Stimulated activated naive B cell treated with anti-CD40 and anti-IgM and Interleukin-4, amounts not matched to agents 10 μg/mL and 1 μg/mL and 100 μg/mL, for 72 hours (primary cell): ENCODE measurements around the gene UHRF1.

Experiments used
- ATAC-seq, 2 donors: fragments of 150-1000 bp; cut with Tn5 transposase; replicated peaks; 2 replicates each; pipeline ENCODE4 v1.10.0; 2021; ENCODE audit warnings: moderate library complexity in 1 of 2
- DNase-seq: peaks from one replicate; pipeline ENCODE4 v3.0.0; 2021
- H3K27ac Mint-ChIP-seq: one replicate; pipeline ENCODE4 v1.8.0; 2022; ENCODE audit warnings: mild to moderate bottlenecking, mixed read lengths
- H3K27me3 Mint-ChIP-seq, 2 donors: one replicate each; pipeline ENCODE4 v1.8.0; 2022; ENCODE audit warnings: mixed read lengths in 2 of 2
- H3K36me3 Mint-ChIP-seq, 2 donors: one replicate each; pipeline ENCODE4 v1.8.0; 2022; ENCODE audit warnings: mixed read lengths in 2 of 2, mild to moderate bottlenecking in 1 of 2
- H3K4me1 Mint-ChIP-seq, 2 donors: one replicate each; pipeline ENCODE4 v1.8.0; 2022; ENCODE audit warnings: mixed read lengths in 2 of 2, mild to moderate bottlenecking in 1 of 2
- H3K4me3 Mint-ChIP-seq, 2 donors: one replicate each; pipeline ENCODE4 v1.8.0; 2022; ENCODE audit warnings: mild to moderate bottlenecking in 2 of 2, mixed read lengths in 2 of 2, moderate library complexity in 1 of 2
- H3K9me3 Mint-ChIP-seq, 2 donors: one replicate each; pipeline ENCODE4 v1.8.0; 2022; ENCODE audit warnings: mixed read lengths in 2 of 2, mild to moderate bottlenecking in 1 of 2

The UHRF1 gene

DNA sequence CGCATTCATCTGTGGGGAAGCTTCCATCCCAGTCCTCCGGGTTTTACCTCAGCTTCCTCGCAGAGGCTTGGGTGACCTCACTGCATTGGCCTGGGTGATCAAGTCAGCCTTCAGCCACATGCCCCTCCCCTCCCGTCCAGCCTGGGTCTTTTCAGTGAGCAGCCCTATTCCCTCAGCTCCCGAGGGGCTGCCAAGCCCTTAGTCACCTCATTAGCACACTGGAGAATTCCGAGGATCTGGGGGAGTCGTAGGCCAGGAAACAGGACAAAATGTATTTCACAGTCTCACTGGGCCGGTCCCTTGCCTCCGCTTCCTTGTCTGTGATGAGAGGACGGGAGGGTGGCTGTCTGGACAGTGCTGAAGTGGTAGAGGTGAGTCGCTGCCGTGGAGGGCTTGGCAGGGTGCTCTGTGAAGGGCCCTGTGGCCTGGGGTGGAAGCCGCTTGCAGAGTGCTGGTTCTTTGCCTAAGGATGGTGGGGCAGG is 79.5 kb downstream of the UHRF1 start:
- DNase-seq (no peak), ATAC-seq (no peak)
- no peak overlapping the region for H3K4me3 Mint-ChIP-seq
- peaks cover 18 to 48% of the 10 kb centered on the region in 2 donors for H3K4me1 Mint-ChIP-seq
- peaks cover 1 to 8% of the 10 kb centered on the region in 2 donors for H3K9me3 Mint-ChIP-seq
- H3K27ac Mint-ChIP-seq: no peak overlapping the region
- H3K27me3 Mint-ChIP-seq: no peaks in the 10 kb centered on the region
- peaks cover 23 to 24% of the 10 kb centered on the region in 2 donors for H3K36me3 Mint-ChIP-seq

DNA sequence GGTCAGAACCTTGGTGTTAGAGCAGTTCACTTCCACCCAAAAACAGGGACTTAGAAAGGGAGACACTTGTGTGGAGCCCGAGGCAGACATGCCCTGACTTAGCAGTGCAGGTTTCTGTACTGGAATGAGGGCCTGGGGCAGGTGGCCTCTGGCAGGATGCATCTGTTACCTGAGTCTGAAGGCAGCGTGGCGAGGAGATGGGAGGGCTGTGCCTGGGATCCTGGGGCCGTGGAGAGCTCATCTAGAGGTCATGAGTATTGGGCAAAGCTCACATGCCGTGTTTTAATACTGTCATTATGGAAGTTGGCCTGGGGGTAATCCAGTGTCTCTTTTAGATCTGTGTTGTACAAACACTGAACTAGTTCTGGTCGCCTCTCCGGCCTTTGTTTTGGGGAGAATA is 81.0 kb downstream of the UHRF1 start:
- H3K4me3 Mint-ChIP-seq: no peak overlapping the region
- DNase-seq (no peak), ATAC-seq (no peak)
- peaks cover 24% of the 10 kb centered on the region in 2 donors for H3K36me3 Mint-ChIP-seq
- H3K27me3 Mint-ChIP-seq: no peaks in the 10 kb centered on the region
- H3K27ac Mint-ChIP-seq: no peak overlapping the region
- peaks cover 19 to 36% of the 10 kb centered on the region in 2 donors for H3K4me1 Mint-ChIP-seq
- H3K9me3 Mint-ChIP-seq: peaks cover 1 to 8% of the 10 kb centered on the region in 2 donors

DNA sequence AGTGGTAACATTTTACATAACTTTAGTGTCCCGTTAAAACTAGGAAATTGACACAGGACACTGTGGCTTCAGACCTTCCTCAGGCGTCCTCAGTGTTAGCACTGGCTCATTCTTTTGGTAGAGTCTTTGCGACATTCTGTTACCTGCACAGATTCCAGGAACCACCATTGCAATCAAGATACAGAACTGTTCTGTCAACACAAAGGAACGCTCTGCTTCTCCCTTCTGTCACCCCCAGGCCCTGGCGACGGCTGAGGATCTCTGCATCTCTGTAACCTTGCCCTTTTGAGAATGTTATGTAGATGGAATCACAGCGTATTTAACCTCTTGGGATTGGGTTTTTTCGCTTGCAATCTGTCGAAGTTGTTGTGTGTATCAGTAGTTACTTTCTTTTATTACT is 82.2 kb downstream of the UHRF1 start:
- no peak overlapping the region for H3K4me3 Mint-ChIP-seq
- no peaks in the 10 kb centered on the region for H3K27me3 Mint-ChIP-seq
- no peak overlapping the region for H3K27ac Mint-ChIP-seq
- H3K4me1 Mint-ChIP-seq: peaks cover 17 to 29% of the 10 kb centered on the region in 2 donors
- H3K36me3 Mint-ChIP-seq: peaks cover 27 to 31% of the 10 kb centered on the region in 2 donors
- H3K9me3 Mint-ChIP-seq: peaks cover 1 to 8% of the 10 kb centered on the region in 2 donors
- ATAC-seq (no peak), DNase-seq (no peak)

DNA sequence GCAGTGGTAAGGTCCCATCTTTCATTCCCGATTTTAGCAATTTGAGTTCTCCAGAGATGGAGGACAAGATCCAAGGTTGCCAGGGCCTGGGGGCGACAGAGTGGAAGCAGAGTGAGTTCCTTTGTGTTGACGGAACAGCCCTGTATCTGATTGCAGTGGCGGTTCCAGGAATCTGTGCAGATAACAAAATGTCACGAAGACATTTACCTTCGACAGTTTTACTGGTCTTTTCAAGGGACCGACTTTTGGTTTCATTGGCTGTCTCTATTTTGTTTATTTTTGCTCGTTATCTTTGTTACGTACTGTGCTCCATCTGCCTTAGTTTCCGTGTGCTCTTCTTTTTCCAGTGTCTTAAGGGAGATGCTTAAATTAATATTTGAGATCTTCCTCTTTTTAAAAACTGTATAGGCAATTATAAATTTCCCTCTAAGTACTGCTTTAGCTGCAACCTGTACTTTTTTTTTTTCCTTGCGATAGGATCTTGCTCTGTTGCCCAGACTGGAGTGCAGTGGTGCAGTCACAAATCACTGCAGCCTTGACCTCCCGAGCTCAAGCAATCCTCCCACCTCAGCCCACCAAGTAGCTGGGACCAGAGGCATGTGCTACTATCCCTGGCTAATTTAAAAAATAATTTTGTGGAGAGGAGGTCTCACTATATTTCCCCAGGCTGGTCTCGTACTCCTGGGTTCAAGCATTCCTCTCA is 82.8 kb downstream of the UHRF1 start:
- Mint-ChIP-seq H3K27ac (no peak overlapping the region), H3K4me1 (peaks cover 19 to 28% of the 10 kb centered on the region in 2 donors), H3K9me3 (peaks cover 1 to 8% of the 10 kb centered on the region in 2 donors), H3K4me3 (no peak overlapping the region), H3K27me3 (no peaks in the 10 kb centered on the region), H3K36me3 (peaks cover 28 to 37% of the 10 kb centered on the region in 2 donors)
- no peak for ATAC-seq
- DNase-seq: no peak

DNA sequence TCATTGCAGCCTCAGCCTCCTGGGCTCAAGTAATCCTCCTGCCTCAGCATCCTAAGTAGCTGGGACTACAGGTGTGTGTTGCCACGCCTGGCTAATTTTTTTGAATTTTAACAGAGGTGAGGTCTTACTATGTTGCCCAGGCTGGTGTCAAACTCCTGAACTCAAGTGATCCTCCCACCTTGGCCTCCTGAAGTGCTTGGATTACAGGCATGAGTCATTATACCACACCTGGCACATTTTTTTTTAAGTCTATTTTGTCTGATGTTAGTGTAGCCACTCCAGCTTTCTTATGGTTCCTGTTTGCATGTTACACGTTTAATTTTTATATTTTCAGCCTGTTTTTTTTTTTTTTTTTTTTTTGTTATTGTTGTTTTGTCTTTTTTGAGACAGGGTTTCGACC is 84.4 kb downstream of the UHRF1 start:
- H3K4me3 Mint-ChIP-seq: no peak overlapping the region

DNA sequence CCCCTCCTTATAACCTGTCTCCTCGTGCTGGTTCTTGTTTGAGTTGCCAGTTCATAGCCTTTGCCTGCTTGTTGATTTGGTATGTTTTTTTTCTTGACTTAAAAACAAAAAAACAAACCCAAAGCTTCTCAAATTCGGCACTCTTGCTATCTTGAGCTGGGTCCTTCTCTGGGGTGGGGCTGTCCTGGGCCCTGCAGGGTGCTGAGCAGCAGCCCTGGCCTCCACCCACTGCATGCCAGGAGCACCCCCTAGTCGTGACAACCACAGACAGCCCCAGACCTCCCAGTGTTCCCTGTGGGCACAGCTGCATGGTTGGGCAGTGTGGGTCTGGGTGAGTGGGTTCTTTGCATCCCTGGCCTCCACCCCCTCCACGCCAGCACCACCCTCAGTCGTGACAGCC is 87.4 kb downstream of the UHRF1 start:
- peak overlapping the region; percentile 51 for H3K27ac Mint-ChIP-seq
- no peaks in the 10 kb centered on the region for H3K27me3 Mint-ChIP-seq

More for the DNA sequence above, 84.4 kb downstream of the UHRF1 start:
- H3K36me3 Mint-ChIP-seq: peaks cover 31 to 40% of the 10 kb centered on the region in 2 donors
- DNase-seq: no peak
- peaks cover 13 to 16% of the 10 kb centered on the region in 2 donors for H3K4me1 Mint-ChIP-seq
- H3K9me3 Mint-ChIP-seq: peaks cover 1 to 8% of the 10 kb centered on the region in 2 donors
- H3K27me3 Mint-ChIP-seq: no peaks in the 10 kb centered on the region
- no peak for ATAC-seq
- no peak overlapping the region for H3K27ac Mint-ChIP-seq

DNA sequence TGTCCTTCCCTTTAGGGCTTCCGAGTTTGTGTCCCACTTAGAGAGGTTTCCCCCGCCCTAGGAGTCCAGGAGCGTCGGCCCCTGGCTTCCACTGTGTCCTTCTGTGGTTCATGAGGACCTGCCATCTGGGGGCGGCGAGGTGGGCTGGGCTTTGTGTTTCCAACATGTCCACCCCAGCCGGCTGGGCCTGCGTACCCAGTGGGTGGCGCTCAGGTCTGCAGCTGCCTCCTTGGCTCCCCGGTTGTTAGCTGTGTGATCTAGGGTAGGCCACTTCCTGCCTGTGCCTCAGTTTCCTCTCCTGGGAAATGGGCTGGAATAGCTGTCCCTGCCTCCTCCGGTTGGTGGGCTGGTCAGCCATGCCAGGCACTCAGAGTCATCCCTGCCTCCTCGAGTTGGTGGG is 88.0 kb downstream of the UHRF1 start:
- peaks cover 0 to under 1% of the 10 kb centered on the region in 2 donors for H3K9me3 Mint-ChIP-seq
- peaks cover 23 to 44% of the 10 kb centered on the region in 2 donors for H3K36me3 Mint-ChIP-seq
- H3K4me1 Mint-ChIP-seq: peaks cover 15 to 20% of the 10 kb centered on the region in 2 donors
- no peaks in the 10 kb centered on the region for H3K27me3 Mint-ChIP-seq
- no peak overlapping the region for H3K27ac Mint-ChIP-seq
- ATAC-seq (no peak), DNase-seq (no peak)
- no peak overlapping the region for H3K4me3 Mint-ChIP-seq

More for the DNA sequence above, 87.4 kb downstream of the UHRF1 start:
- DNase-seq (no peak), ATAC-seq (no peak)
- peaks cover 0 to 7% of the 10 kb centered on the region in 2 donors for H3K9me3 Mint-ChIP-seq
- H3K4me1 Mint-ChIP-seq: peaks cover 14 to 19% of the 10 kb centered on the region in 2 donors
- no peak overlapping the region for H3K4me3 Mint-ChIP-seq
- peaks cover 28 to 50% of the 10 kb centered on the region in 2 donors for H3K36me3 Mint-ChIP-seq

DNA sequence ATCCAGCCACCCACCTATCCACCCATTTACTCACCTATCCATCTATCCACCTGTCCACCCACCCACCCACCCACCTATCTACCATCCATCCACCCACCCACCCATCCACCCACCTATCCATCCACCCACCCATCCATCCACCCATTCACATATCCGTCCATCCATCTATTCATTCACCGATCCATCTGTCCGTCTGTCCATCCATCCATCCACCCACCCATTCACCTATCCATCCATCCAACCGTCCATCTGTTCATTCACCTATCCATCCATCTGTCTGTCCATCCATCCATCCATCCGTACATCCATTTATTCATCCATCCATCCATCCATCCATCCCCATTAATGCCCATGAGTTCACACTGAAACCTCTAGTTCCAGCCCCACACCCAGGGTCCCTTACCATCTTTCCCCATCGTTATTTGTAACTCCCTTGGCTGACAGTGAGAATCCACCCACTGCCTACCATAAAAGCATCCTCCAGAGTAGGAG is 90.9 kb downstream of the UHRF1 start:
- H3K36me3 Mint-ChIP-seq: peaks cover 14 to 34% of the 10 kb centered on the region in 2 donors
- H3K27me3 Mint-ChIP-seq: no peaks in the 10 kb centered on the region
- DNase-seq (no peak), ATAC-seq (no peak)
- peaks cover 28 to 29% of the 10 kb centered on the region in 2 donors for H3K4me1 Mint-ChIP-seq
- no peak overlapping the region for H3K27ac Mint-ChIP-seq
- H3K9me3 Mint-ChIP-seq: no peaks in the 10 kb centered on the region
- no peak overlapping the region for H3K4me3 Mint-ChIP-seq

DNA sequence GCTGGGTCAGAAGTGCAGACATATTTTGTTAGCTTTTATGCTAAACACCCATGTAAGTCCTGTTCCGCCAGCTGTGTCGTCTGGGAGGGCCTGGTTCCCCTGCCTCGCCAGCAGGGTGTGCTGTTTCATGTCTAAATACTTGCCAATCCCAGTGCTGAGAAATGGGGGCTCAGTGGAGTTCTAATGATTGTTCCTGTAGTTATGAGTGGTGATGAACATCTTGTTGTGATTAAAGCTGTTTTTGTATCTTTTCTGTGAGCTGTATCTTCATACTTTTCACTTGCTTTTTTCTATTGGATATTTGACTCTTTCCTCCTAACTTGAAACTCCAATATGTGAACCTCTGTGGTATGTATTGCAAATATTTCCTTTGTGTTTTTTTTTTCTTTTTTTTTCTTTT is 92.3 kb downstream of the UHRF1 start:
- Mint-ChIP-seq H3K4me1 (peaks cover 30 to 39% of the 10 kb centered on the region in 2 donors), H3K9me3 (no peaks in the 10 kb centered on the region), H3K4me3 (no peak overlapping the region), H3K27ac (no peak overlapping the region), H3K36me3 (peaks cover 8 to 25% of the 10 kb centered on the region in 2 donors), H3K27me3 (no peaks in the 10 kb centered on the region)
- peak; percentile 54 to 58 for ATAC-seq
- no peak for DNase-seq

DNA sequence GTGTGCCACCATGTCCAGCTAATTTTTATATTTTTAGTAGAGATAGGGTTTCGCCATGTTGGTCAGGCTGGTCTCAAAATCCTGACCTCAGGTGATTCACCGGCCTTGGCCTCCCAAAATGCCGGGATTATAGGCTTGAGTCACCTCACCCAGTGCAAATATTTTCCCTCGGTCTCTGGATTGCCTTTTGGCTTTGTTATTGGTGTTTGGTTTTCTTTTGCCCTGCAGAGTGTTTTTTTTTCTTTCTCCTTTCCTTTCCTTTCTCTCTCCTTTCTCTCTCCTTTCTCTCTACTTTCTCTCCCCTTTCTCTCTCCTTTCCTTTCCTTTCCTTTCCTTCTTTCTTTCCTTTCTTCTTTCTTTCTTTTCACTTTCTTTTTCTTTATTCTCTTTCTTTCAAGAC is 92.8 kb downstream of the UHRF1 start:
- no peaks in the 10 kb centered on the region for H3K27me3 Mint-ChIP-seq
- ATAC-seq: no peak
- peaks cover 10 to 22% of the 10 kb centered on the region in 2 donors for H3K36me3 Mint-ChIP-seq
- H3K4me1 Mint-ChIP-seq: peaks cover 28 to 43% of the 10 kb centered on the region in 2 donors
- H3K4me3 Mint-ChIP-seq: no peak overlapping the region
- H3K9me3 Mint-ChIP-seq: peaks cover 0 to under 1% of the 10 kb centered on the region in 2 donors
- no peak overlapping the region for H3K27ac Mint-ChIP-seq
- DNase-seq: no peak

DNA sequence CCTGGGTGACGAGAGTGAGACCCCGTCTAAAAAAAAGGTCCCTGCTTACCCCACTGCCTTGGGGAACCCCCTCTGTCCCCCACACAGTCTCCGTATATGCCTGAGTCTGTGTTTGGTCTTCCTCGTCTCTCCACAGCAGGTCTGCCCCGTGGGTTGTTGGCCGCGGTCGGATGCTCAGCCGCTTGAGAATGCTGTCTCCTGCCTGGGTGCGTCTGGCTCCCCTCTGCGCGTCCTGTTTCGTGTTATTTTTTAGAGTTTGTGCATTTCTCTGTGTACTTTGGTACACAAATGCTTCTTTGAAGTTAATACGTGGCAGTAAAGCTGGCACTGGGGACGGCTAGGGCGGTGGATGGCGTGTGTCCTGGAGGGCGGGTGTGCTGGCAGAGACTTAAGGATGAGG is 94.5 kb downstream of the UHRF1 start:
- peak overlapping the region; percentile 20 for H3K27ac Mint-ChIP-seq
- peaks cover 0 to 4% of the 10 kb centered on the region in 2 donors for H3K9me3 Mint-ChIP-seq
- H3K36me3 Mint-ChIP-seq: peaks cover 15 to 25% of the 10 kb centered on the region in 2 donors
- ATAC-seq (no peak), DNase-seq (no peak)
- H3K27me3 Mint-ChIP-seq: no peaks in the 10 kb centered on the region
- H3K4me3 Mint-ChIP-seq: no peak overlapping the region
- H3K4me1 Mint-ChIP-seq: peaks cover 24 to 50% of the 10 kb centered on the region in 2 donors

DNA sequence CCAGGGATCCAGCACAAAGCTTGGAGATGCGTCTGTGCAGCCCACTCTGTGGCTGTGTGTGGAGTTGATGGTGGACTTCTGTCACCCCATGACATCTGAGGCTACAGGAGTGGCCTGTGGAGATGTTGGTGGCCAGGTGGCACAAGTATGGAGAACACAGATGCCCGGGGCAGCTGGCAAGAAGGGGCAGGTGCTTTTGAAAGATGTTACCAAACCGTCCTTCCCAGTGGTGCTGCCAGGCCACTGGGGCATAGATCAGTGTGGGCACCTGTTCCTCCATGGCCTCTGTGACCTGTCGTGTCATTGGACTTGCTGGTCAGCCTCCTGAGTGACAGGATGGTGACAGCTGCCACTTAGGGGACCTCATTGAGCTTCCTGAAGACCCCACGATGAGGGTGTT is 95.8 kb downstream of the UHRF1 start:
- no peaks in the 10 kb centered on the region for H3K27me3 Mint-ChIP-seq
- H3K4me3 Mint-ChIP-seq: no peak overlapping the region
- H3K4me1 Mint-ChIP-seq: peaks cover 23 to 55% of the 10 kb centered on the region in 2 donors
- no peak for ATAC-seq
- peak overlapping the region; percentile 14 for H3K27ac Mint-ChIP-seq
- H3K9me3 Mint-ChIP-seq: peaks cover 0 to 4% of the 10 kb centered on the region in 2 donors
- H3K36me3 Mint-ChIP-seq: peaks cover 15 to 20% of the 10 kb centered on the region in 2 donors
- DNase-seq: no peak

DNA sequence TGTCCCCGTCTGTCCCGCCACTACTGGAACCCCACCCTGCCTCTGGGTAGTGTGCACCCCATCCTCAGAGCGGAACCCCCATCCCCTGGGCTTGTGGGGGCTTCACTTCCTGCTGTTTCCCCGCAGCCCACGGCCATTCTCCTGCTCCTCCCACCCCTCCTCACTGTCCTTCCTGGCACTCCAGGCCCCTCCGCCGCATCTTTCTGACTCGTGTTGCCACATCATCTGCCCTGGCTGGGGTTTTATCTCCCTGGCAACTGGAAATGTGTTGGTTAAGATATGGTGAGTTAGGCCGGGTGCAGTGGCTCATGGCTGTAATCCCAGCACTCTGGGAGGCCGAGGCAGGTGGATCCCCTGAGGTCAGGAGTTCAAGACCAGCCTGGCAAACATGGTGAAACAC is 96.9 kb downstream of the UHRF1 start:
- Mint-ChIP-seq H3K4me3 (no peak overlapping the region), H3K27me3 (no peaks in the 10 kb centered on the region), H3K27ac (no peak overlapping the region), H3K9me3 (peaks cover 0 to 4% of the 10 kb centered on the region in 2 donors), H3K4me1 (peaks cover 21 to 48% of the 10 kb centered on the region in 2 donors), H3K36me3 (peaks cover 16% of the 10 kb centered on the region in 2 donors)
- no peak for ATAC-seq
- DNase-seq: no peak

DNA sequence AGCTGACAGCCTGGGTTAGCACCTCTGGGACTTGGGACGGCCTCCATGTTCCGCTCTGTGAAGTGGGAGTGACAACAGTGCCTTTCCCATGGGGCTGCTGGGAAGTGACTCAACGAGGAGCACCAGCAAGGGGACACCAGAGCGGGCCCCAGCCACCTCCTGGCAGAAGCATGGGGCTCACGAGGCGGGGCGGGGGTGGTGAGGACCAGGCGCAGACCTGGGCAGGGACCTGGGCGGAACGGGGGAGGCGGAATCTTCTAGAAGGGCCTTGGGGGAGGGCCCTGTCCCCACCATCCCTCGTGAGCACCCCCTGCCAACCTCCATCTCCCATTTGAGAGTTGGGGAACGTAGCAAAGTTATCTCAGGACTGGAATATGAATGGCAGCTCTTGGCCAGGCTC is 97.5 kb downstream of the UHRF1 start:
- no peak for ATAC-seq
- H3K4me3 Mint-ChIP-seq: no peak overlapping the region
- H3K27me3 Mint-ChIP-seq: no peaks in the 10 kb centered on the region
- peaks cover 0 to 4% of the 10 kb centered on the region in 2 donors for H3K9me3 Mint-ChIP-seq
- H3K27ac Mint-ChIP-seq: no peak overlapping the region
- DNase-seq: no peak
- H3K4me1 Mint-ChIP-seq: peaks cover 18 to 42% of the 10 kb centered on the region in 2 donors
- peaks cover 12 to 16% of the 10 kb centered on the region in 2 donors for H3K36me3 Mint-ChIP-seq
